Spleen (tissue), 11 donors: ENCODE results near the gene PBRM1. TPM values are rescaled to one million over a fixed set of nuclear protein-coding genes. Genes with fewer than 3 reads are reported as not detected.

Experiments
- DNase-seq: peaks from one replicate; pipeline ENCODE4 v3.0.0-alpha.2; 2020
- H3K27ac ChIP-seq, 8 donors: fragments of 200-600 bp; sonication (generic) in 7 of 8; 1 replicate in 4 of 8; 2 replicates in 4 of 8; pipeline versions ENCODE4 v1.5.0 to v1.8.0; 2016 to 2021; ENCODE audit warnings: inconsistent platforms in 4 of 8, mild to moderate bottlenecking in 4 of 8, moderate library complexity in 1 of 8
- H3K27me3 ChIP-seq, 7 donors: fragments of 200-600 bp; sonication (generic) in 6 of 7; replicated peaks in 1 of 7; 1 replicate in 4 of 7; 2 replicates in 3 of 7; pipeline versions ENCODE4 v1.5.0 to v1.8.0; 2016 to 2021; ENCODE audit warnings: inconsistent platforms in 3 of 7, mild to moderate bottlenecking in 1 of 7
- H3K36me3 ChIP-seq, 6 donors: fragments of 200-600 bp; sonication (generic) in 5 of 6; 1 replicate in 4 of 6; 2 replicates in 2 of 6; pipeline versions ENCODE4 v1.5.0 to v1.8.0; 2016 to 2021; ENCODE audit warnings: inconsistent platforms in 2 of 6
- H3K4me1 ChIP-seq, 6 donors: fragments of 200-600 bp; sonication (generic) in 5 of 6; 1 replicate in 3 of 6; 2 replicates in 3 of 6; pipeline versions ENCODE4 v1.5.0 to v1.8.0; 2016 to 2021; ENCODE audit warnings: inconsistent platforms in 3 of 6
- H3K4me3 ChIP-seq, 8 donors: fragments of 200-600 bp; sonication (generic) in 7 of 8; 1 replicate in 4 of 8; 2 replicates in 4 of 8; pipeline versions ENCODE4 v1.5.0 to v1.8.0; 2016 to 2021; ENCODE audit warnings: inconsistent platforms in 4 of 8, mild to moderate bottlenecking in 4 of 8, moderate library complexity in 2 of 8
- H3K9me3 ChIP-seq, 8 donors: fragments of 200-600 bp; sonication (generic) in 7 of 8; 1 replicate in 4 of 8; 2 replicates in 4 of 8; pipeline versions ENCODE4 v1.5.0 to v1.8.0; 2016 to 2021; ENCODE audit warnings: inconsistent platforms in 4 of 8
- CTCF ChIP-seq, 11 experiments: fragments of 200-600 bp in 7 of 11; fragments of 450-650 bp in 4 of 11; sonication (generic) in 4 of 11; IDR thresholded peaks in 8 of 11; conservative IDR thresholded peaks in 3 of 11; 1 replicate in 7 of 11; 2 replicates in 4 of 11; pipeline versions ENCODE4 v1.4.0 to v1.8.0; 2016 to 2021; ENCODE audit warnings: antibody characterized with exemption in 11 of 11, inconsistent platforms in 4 of 11, mild to moderate bottlenecking in 1 of 11
- POLR2A ChIP-seq, 3 donors: fragments of 450-650 bp; IDR thresholded peaks; one replicate each; pipeline ENCODE4 v1.5.1; 2017; ENCODE audit warnings: antibody characterized with exemption in 3 of 3, mild to moderate bottlenecking in 1 of 3
- POLR2AphosphoS5 ChIP-seq, 3 donors: sonication (generic); formaldehyde crosslinking; IDR thresholded peaks; one replicate each; pipeline ENCODE4 v1.5.1; 2017; ENCODE audit warnings: antibody characterized with exemption in 3 of 3
- WGBS, 5 donors: extraction: QIAGEN DNeasy Blood & Tissue Kit in 3 of 5; methylation state at CpG; one replicate each; pipeline versions ENCODE4 v1.1.5 to v1.1.7; 2013 to 2018; 5-methylcytosine and 5-hydroxymethylcytosine counted together
- intact Hi-C: fragments of 100-400 bp; cut with DNase I; formaldehyde crosslinking; loops from one replicate; pipeline ENCODE4 v1.15.0; 2023; ENCODE audit warnings: low total_unique reads
- polyA plus RNA-seq, 3 donors: library from polyadenylated mRNA; stranded (reverse); fragments of 200-250 nt; gene quantifications; one replicate each; pipeline ENCODE4 v1.2.1, GENCODE V29; 2013
- total RNA-seq, 7 donors: library from RNA; depleted of rRNA in 3 of 7; stranded (reverse); fragments of >200 nt in 3 of 7; fragmentation: NEBNext Ultra II Directional in 4 of 7; extraction: Animal tissue kit (Norgen Biotek cat#: 25700) in 4 of 7; gene quantifications; one replicate each; pipeline versions ENCODE4 v1.1.0 to v1.2.1, GENCODE V29; 2016 to 2021
- donor health status: healthy with polysubstance abuse.
- donor health status: DM: no; HTN: no; CAD: no; lungs with moderate emphysema.
- donor health status: DM: no; HTN: no; CAD: no.
- donor health status: Bipolar disorder and iron deficiency.
- donor health status: healthy.
- donor health status: DM: no; HTN: no; CAD: no.
- donor health status: DM: yes; HTN: yes; CAD: no.

Gene PBRM1
- total and polyA plus RNA-seq, 10 donors: 5.7 to 125 (median 69.5) TPM

- intact Hi-C loops: no loop called here
- 87 to 90% (median 89%) methylated on average over 12 to 14 of the region's 14 CpGs for WGBS, 5 donors
- peak overlapping the region in 1 of 8 donors; percentile 83 for H3K27ac ChIP-seq
Observed at GRCh38 chr3:52531860-52532516, 153.7 kb downstream of the PBRM1 start.

GRCh38 chr3:52530918-52531826 is 154.5 kb downstream of the PBRM1 start:
- H3K4me3 ChIP-seq: no peak overlapping the region
- DNase-seq: peak; percentile 67
- peaks cover 17 to 80% (median 41%) of the 10 kb centered on the region in 6 donors for H3K4me1 ChIP-seq
- peaks cover 0 to 27% (median 5%) of the 10 kb centered on the region in 7 donors for H3K27me3 ChIP-seq
- H3K27ac ChIP-seq: peak overlapping the region in 1 of 8 donors; percentile 8
- intact Hi-C loops: no loop called here
- peaks cover 0 to 21% (median 0%) of the 10 kb centered on the region in 6 donors for H3K36me3 ChIP-seq
- no peaks in the 10 kb centered on the region for H3K9me3 ChIP-seq
- 83 to 93% (median 87%) methylated on average over 9 to 10 of the region's 10 CpGs for WGBS, 5 donors
- no peak for TF ChIP-seq POLR2A (IDR thresholded peaks at IDR 0.05)
- TF ChIP-seq POLR2AphosphoS5 (IDR thresholded peaks at IDR 0.05): peak in 1 of 3 donors; percentile 41

More at GRCh38 chr3:52531860-52532516, 153.7 kb downstream of the PBRM1 start:
- DNase-seq: peak; percentile 76
- H3K9me3 ChIP-seq: no peaks in the 10 kb centered on the region
- H3K4me1 ChIP-seq: peaks cover 15 to 76% (median 41%) of the 10 kb centered on the region in 6 donors
- TF ChIP-seq POLR2AphosphoS5 (IDR thresholded peaks at IDR 0.05): peak in 1 of 3 donors; percentile 10
- no peak for TF ChIP-seq POLR2A (IDR thresholded peaks at IDR 0.05)
- no peak for TF ChIP-seq CTCF (IDR thresholded peaks at IDR 0.05 in 8 of 11, conservative IDR thresholded peaks at IDR 0.05 in 3 of 11)
- peak overlapping the region in 2 of 8 donors; percentile 67 to 90 for H3K4me3 ChIP-seq
- peaks cover 0 to 27% (median 5%) of the 10 kb centered on the region in 7 donors for H3K27me3 ChIP-seq
- H3K36me3 ChIP-seq: peaks cover 0 to 21% (median 0%) of the 10 kb centered on the region in 6 donors

- H3K36me3 ChIP-seq: peaks cover 0 to 35% (median 0%) of the 10 kb centered on the region in 6 donors
- peak overlapping the region in 2 of 8 donors; percentile 13 to 37 for H3K27ac ChIP-seq
- H3K4me3 ChIP-seq: no peak overlapping the region
- H3K27me3 ChIP-seq: peaks cover 0 to 26% (median 5%) of the 10 kb centered on the region in 7 donors
- intact Hi-C loops: no loop called here
- TF ChIP-seq POLR2AphosphoS5 (IDR thresholded peaks at IDR 0.05) (peak in 1 of 3 donors; percentile 48), POLR2A (IDR thresholded peaks at IDR 0.05) (no peak), CTCF (IDR thresholded peaks at IDR 0.05 in 8 of 11, conservative IDR thresholded peaks at IDR 0.05 in 3 of 11) (no peak)
- no peak for DNase-seq
- WGBS, 5 donors: 66 to 91% (median 80%) methylated on average over 7 to 12 of the region's 12 CpGs
- no peaks in the 10 kb centered on the region for H3K9me3 ChIP-seq
- peaks cover 18 to 80% (median 45%) of the 10 kb centered on the region in 6 donors for H3K4me1 ChIP-seq
Observed at GRCh38 chr3:52529376-52530333, 156.1 kb downstream of the PBRM1 start.
